Measurements from ENCODE around the gene CHD3.

The CHD3 gene

DNA sequence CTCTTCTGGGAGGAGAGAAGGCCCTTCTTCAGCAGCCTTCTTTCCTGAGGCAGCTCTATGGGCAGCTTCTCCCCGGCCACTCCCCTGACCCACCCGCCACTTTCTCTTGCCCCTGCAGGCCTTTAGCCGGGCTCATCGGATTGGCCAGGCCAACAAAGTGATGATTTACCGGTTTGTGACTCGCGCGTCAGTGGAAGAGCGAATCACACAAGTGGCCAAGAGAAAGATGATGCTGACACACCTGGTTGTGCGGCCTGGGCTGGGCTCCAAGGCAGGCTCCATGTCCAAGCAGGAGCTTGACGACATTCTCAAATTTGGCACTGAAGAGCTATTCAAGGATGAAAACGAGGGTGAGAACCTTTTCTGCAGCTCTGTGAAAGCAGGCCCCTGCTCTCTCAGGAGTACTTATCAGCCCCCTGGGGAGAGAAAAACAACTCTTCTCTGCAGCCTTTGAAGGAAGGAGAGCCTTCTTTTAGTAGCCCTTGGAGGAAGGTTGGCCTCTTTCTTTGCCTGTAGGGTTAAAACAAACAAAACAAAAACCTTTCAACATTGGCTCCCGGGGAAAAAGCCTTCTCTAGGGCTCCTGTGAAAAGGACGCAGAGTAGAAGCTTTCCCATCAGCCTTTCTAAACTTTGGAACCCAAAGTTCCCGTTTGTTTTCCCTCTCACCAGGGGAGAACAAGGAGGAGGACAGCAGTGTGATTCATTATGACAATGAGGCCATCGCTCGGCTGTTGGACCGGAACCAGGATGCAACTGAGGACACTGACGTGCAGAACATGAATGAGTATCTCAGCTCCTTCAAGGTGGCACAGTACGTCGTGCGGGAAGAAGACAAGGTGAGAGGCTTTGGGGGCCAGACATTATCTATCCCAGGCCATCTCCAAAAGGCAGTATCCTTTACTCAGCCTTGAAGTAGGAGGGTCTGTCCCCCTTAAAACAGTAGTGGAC lies 14.8 kb downstream of the CHD3 start:
- no peak for DNase-seq

DNA sequence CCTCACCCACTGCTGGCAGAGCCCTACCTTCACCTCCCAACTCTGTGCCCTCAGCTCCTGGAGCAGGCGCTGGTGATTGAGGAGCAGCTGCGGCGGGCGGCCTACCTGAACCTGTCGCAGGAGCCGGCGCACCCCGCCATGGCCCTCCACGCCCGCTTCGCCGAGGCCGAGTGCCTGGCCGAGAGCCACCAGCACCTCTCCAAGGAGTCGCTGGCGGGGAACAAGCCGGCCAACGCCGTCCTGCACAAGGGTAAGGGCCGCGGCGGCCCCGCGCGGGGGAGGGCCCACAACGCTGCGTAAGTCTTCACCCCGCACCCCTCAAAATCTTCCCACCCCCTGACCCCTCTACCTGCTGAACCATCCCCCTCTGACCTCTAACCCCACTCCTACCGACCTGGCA lies 20.5 kb downstream of the CHD3 start:
- DNase-seq, result no peak

- DNase-seq, result no peak
Observed at GRCh38 chr17:7910281-7910680, 21.7 kb downstream of the CHD3 start.

- no peak for DNase-seq
Observed at GRCh38 chr17:7910711-7911110, 22.1 kb downstream of the CHD3 start.

GRCh38 chr17:7911116-7911515 lies 22.5 kb downstream of the CHD3 start:
- no peak for DNase-seq

- DNase-seq, result peak; percentile 28
Observed at GRCh38 chr17:7912927-7913524, 24.4 kb downstream of the CHD3 start.

- DNase-seq, result no peak
Observed at GRCh38 chr17:7915179-7915610, 26.6 kb downstream of the CHD3 start.

GRCh38 chr17:7915611-7916384 lies 27.2 kb downstream of the CHD3 start, which contains the start of gene RNF227:
RNF227 (minus strand) TSS chr17:7916289; CDS start chr17:7916195, 94 bp downstream.
- peak; percentile 85 for DNase-seq

DNA sequence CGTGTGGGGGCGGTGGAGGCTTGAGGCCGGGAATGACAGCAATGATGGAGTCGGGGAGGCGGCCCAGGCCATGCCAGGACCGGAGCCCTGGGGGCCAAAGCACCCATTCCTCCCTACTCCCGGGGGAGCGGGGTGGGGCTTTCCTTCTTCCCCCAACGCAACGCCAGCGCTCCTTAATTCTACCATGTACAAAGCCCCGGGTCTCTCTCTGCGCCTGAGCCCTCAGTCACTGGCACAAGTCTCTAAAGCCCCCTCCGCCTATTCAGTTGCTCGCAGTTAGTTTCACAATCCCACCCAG lies 27.7 kb downstream of the CHD3 start:
- no peak for DNase-seq

DNA sequence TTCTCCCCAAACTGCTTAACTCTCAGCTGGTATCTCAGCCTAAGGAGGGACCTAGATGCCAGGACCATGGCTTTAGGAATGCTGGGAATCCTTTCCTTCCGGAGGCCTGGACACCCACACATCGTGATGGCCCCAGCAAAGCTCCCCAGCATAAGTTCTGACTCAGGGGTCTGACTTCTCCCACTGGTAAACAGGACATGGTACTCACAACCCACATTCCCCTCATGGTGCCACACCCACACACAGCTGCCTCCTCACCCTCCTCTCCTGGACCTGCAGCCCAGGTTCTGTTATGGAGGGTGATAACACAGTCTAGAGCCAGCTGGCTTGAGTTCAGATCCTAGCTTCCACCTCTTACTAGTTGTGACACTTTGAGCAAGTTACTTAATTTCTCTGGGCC lies 28.2 kb downstream of the CHD3 start:
- DNase-seq, result no peak

- DNase-seq, result no peak
Observed at GRCh38 chr17:7922269-7922844, 33.8 kb downstream of the CHD3 start.

DNA sequence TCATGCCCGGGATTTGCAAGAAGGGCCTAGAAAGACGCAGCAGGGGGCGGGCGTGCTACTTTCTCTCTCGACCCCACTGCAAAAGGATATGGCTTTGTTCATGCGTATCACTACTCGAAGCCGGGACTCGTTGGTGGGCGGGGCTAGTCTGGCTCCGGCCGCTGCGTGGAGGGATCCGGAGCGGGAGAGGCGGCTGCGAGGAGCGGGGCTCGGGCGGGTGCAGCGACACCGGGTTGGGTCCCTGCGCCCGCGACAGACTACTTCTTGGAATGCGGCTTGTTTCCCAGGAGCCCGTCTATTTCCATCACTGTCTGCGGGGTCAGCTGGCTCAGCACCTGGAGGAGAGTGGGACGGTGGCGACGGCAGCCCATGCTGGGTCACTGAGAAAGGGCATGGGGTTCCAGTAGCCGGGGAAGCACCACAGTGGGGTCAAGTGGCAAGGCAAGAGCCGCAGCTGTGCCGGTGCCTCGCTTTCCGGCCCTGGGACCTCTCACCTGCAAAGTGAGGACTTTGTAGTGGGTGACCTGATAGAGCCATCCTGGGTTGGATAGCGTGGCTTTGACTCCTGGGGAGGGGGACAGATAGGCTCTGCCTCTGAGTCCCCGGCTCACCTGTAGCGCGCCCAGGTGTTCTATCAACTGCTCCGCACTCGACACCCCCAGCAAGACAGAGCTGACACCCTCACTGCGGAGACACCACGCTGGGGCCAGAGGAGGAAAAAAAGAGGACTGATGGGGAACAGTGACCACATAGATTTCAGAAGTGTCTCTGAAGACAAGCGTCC lies 34.4 kb downstream of the CHD3 start:
- DNase-seq, result peak; percentile 85

DNA sequence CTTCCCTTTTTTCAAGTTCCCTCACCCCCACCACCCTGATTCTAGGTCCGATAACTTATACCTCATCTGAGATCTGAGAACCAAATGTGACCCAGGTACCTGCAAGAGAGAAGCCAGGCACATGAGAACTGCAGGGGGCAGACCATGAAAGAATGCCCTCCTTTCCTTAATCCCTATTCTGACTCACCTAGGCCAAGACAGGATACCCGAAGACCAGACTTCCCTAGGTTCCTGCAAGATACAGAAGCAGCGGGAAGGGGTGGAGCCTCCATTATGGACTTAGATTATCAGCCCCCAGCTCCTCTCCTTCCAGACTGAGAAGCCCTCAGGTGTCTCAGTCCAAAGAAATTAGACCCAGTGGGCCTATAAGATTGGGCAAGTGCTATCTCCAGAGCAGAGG lies 39.0 kb downstream of the CHD3 start:
- DNase-seq, result no peak

DNA sequence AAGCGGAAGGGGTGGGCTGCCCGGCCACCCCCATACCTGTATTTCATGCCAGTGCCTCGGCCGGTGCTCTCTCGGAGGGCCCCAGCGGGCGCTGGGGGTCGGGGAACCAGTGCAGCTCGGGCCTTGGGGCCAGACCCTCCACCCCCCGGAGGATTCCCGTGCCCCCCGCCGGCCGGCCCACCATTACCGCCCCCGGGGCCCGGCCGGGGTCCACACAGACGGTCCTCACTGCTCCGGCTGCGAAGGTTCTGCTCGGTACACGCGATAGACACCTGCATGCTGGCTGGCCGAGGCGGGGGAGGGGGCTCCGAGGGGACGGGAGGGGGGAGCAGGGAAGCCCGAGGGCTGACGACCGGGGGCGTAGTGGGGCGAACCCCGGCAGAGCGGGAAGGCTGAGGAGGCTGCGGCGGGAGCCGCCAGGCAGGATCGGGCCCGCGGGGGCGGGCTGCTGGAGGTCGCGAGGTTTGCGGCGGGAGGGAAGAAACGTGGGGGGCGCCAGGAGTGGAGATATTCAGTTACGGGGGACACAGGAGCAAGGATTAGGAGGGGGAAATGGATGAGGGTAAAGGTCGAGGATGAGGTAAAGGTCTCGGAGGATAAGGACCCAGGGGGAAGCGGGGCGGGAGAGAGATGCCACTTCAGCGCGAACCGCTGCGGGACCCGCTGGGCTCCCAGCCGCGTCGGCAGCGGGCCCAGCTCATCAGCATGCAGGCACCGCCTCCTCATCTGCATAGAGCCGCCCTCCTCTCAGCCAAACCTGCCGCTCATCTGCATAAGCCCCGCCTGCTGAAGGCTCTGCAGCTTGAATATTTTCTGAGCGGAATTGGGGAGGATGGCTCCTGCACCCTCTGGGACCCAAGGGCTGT lies 40.8 kb downstream of the CHD3 start, which contains the start of gene KCNAB3:
TSS of gene KCNAB3 (minus strand) at position 699 of the 866 bp plus-strand sequence. CDS start at position 278, 421 bp downstream.
- peak; percentile 70 for DNase-seq

GRCh38 chr17:7930841-7931631 lies 42.4 kb downstream of the CHD3 start:
- DNase-seq, result no peak

DNA sequence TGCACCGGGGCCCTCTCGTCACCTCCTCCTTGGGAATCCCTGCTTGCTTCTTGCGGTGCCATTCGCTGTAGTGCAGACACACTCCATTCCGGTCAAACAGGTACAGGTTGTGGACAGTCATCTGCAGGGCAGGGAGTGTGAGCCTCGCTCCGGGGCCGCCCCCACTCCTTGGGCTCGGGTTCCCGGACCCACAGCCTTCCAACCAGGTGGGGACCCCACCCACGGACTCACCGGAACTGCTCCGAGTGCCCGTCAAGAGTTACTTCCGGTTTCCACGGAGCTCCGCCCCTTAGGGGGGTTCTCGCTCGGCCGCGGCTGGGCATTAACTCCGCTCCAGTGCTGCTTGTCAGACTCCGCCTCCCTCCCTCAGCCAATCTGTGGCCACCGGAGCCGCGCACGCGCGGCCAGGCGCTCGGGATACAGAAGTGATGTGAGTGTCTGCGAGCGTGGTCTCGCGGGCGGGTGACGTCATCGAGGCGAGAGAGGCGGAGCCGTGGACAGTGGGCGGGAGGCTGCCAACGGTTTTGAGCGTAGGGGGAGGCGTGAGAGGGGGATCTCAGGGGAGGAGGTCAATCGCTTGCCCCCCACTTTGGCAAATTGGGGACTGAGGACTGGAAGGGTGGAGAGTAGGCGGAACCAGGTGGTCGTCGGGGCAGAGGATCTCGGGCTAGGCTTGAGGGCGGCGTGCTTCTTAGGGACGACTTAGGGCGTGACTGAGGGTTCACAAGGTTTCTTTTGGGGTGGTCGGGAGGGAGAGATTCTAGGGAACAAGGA lies 43.3 kb downstream of the CHD3 start, which contains the start of the genes CNTROB and TRAPPC1:
TSS of gene CNTROB (plus strand) at position 498 of the 774 bp plus-strand sequence. CDS start 874 bp downstream, outside the sequence.
TSS of gene TRAPPC1 (minus strand) at position 238 of the 774 bp plus-strand sequence. CDS start at position 121, 117 bp downstream.
- DNase-seq, result peak; percentile 100

- peak; percentile 4 for DNase-seq
Observed at GRCh38 chr17:7932483-7932891, 43.9 kb downstream of the CHD3 start.

DNA sequence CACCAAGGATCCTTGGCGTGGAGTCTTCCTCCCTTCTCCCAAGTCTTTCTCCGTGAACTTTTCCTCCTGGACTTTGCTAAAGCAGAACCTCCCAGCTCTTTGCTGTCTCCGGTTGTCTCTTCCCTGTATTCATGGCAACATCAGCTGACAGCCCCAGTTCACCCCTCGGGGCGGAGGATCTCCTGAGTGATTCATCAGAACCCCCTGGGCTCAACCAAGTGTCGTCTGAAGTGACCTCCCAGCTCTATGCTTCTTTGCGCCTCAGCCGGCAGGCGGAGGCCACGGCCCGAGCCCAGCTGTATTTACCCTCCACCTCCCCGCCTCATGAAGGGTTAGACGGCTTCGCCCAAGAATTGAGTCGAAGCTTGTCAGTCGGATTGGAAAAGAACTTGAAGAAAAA lies 44.4 kb downstream of the CHD3 start:
- DNase-seq, result peak; percentile 25

DNA sequence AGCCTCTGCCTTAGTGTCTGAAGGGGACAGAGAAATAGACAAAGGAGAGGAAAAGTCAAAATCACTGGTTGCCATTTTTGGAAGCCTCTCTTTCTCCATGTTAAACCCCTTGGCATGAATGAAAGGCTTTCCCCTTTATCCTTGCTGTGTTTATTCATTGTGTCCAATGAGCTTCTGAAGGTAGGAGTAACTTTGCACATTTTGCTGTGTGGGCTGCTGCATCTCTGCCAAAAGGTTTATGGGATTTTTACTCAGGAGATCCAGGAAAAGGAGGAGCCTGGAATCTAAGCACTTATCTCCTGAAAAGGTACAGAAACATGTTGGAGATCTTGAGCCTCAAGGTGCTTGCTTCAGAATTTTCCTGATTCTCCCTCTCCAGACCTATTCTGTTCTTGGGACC lies 47.3 kb downstream of the CHD3 start:
- DNase-seq, result no peak
